ENCODE results near the gene EXOC4.

EXOC4 gene

DNA sequence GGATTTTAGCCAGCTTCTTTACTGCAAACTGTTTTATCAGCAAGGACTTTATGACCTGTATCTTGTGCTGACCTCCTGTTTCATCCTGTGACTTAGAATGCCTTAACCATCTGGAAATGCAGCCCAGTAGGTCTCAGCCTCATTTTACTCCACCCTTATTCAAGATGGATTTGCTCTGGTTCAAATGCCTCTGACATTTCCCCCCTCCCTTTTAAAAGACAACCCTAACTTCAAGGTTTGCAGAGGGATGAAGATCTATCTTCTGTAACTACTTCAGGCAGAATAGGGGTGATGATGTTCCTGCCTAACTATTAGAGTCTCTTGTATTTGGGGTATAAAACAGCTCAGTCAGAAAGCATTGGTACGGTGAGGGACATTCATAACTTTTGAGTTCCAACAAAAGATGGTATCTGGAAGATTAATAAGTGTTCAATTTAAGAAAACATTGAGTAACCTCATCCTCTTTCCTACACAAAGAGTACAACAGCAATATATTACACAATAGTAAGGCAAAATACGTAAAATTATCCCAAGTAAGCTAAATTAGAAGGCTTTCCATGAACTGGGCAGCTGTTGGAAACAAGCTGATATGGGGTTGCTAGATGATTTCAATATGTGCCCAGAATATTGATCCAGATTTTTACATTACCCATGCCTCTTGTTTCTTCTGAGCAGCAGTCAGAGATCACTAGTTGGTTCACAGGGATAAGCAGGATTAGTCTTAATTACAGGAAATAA lies 834.3 kb downstream of the EXOC4 start:
- Histone ChIP-seq H3K27ac (ENCODE audit: low read depth, low read length, severe bottlenecking) (no peak overlapping the region), H3K36me3 (ENCODE audit: control insufficient read depth, insufficient read depth, low read length) (no peaks in the 10 kb centered on the region), H3K4me1 (ENCODE audit: control insufficient read depth, insufficient read depth, low read length, poor library complexity, severe bottlenecking) (peaks cover 9% of the 10 kb centered on the region), H3K4me3 (ENCODE audit: extremely low read depth, insufficient read depth, low read length, poor library complexity, severe bottlenecking) (no peak overlapping the region), H3K9me3 (ENCODE audit: control insufficient read depth, low read length) (peaks cover 47% of the 10 kb centered on the region)
- 40 to 73% methylated on average over 1 of the region's 2 CpGs for WGBS, 2 experiments (ENCODE audit: insufficient coverage in 2 of 2)

DNA sequence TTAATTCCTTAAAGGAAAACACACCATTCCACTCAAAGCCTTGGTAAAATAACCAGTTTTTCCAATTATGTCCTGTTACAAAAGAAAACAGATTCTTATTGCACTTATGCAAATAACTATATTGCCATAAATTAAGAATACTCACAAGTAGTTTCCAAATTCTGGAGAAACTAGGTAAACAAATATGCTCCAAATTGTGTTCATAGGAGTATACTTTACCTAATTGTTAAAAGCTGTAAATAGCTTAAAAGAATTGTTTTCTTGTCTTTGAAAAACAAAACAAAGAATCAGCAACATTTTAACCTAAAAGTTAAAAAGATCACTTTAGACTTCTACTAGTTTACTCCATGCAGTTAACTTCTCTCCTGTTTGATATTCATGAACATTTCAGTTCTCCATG lies 835.3 kb downstream of the EXOC4 start:
- H3K36me3 ChIP-seq (ENCODE audit: control insufficient read depth, insufficient read depth, low read length): no peaks in the 10 kb centered on the region
- H3K4me1 ChIP-seq (ENCODE audit: control insufficient read depth, insufficient read depth, low read length, poor library complexity, severe bottlenecking): peaks cover 8% of the 10 kb centered on the region
- H3K27ac ChIP-seq (ENCODE audit: low read depth, low read length, severe bottlenecking): no peak overlapping the region
- peaks cover 47% of the 10 kb centered on the region for H3K9me3 ChIP-seq (ENCODE audit: control insufficient read depth, low read length)
- H3K4me3 ChIP-seq (ENCODE audit: extremely low read depth, insufficient read depth, low read length, poor library complexity, severe bottlenecking): no peak overlapping the region

DNA sequence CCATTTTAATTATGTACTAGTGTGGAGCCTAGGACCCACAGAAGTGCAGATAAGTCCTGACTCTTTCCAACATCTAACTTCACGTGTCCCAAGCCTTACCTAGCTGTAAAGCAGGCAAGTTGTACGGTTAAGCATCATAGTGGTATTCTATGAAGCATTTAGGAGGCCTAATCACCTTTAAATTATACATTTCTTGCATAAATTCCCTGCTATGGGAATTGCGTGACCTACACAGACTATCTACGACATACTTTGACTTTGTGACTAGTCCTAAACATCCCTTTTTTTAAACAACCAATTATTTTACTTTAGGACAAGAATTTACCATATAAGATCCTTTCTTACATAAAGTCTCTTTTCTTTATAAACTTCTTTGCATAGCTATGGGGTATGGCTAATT lies 836.6 kb downstream of the EXOC4 start:
- Histone ChIP-seq H3K36me3 (ENCODE audit: control insufficient read depth, insufficient read depth, low read length) (no peaks in the 10 kb centered on the region), H3K4me1 (ENCODE audit: control insufficient read depth, insufficient read depth, low read length, poor library complexity, severe bottlenecking) (peaks cover under 1% of the 10 kb centered on the region), H3K9me3 (ENCODE audit: control insufficient read depth, low read length) (peaks cover 51% of the 10 kb centered on the region), H3K27ac (ENCODE audit: low read depth, low read length, severe bottlenecking) (no peak overlapping the region), H3K4me3 (ENCODE audit: extremely low read depth, insufficient read depth, low read length, poor library complexity, severe bottlenecking) (no peak overlapping the region)
- 88 to 92% methylated on average over 2 of the region's 4 CpGs for WGBS, 2 experiments (ENCODE audit: insufficient coverage in 2 of 2)

DNA sequence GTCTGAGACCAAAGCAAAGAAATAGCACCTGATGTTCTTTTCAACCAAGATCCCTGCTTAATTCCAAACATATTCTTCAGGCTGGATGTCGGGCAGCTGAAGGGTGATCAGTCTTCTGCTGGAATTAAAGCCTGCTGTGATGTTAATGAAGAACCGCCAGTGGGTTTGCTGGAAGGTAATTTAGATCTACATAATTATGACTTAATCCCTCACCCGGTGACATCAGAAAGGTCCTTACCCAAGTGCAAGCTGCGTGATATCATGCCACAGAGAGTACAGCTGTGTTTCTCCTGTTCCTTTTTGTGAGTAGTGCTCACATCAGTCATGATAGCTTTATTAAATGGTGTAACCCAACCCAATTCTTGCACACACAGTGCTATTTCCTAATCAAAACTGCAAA lies 845.2 kb downstream of the EXOC4 start:
- no CpG with 5 or more reads among the region's 4 CpGs for WGBS, 2 experiments (ENCODE audit: insufficient coverage in 2 of 2)
- Histone ChIP-seq H3K27ac (ENCODE audit: low read depth, low read length, severe bottlenecking) (no peak overlapping the region), H3K9me3 (ENCODE audit: control insufficient read depth, low read length) (peaks cover 4% of the 10 kb centered on the region), H3K4me1 (ENCODE audit: control insufficient read depth, insufficient read depth, low read length, poor library complexity, severe bottlenecking) (no peaks in the 10 kb centered on the region), H3K4me3 (ENCODE audit: extremely low read depth, insufficient read depth, low read length, poor library complexity, severe bottlenecking) (no peak overlapping the region), H3K36me3 (ENCODE audit: control insufficient read depth, insufficient read depth, low read length) (no peaks in the 10 kb centered on the region)

DNA sequence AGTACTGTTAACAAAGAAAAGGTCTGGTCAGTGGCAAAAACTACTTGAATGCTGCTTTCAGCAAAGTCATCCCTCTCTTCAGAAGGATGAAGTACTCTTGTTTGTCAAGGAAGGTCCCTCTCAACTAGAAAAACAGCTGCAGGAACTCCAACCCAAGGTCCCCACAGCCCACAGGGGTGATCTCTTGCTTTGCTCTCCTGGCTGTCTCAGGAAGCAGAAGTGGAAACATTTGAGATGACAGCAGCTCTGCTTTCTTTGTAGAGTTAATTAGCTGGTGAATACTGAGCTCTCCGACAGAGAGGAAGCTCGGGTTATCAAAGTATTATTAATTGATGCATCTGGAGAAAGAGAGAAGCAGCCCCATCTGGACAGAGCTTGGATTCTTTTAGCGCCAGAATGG lies 848.8 kb downstream of the EXOC4 start:
- H3K27ac ChIP-seq (ENCODE audit: low read depth, low read length, severe bottlenecking): no peak overlapping the region
- H3K36me3 ChIP-seq (ENCODE audit: control insufficient read depth, insufficient read depth, low read length): no peaks in the 10 kb centered on the region
- no peaks in the 10 kb centered on the region for H3K9me3 ChIP-seq (ENCODE audit: control insufficient read depth, low read length)
- WGBS, 2 experiments (ENCODE audit: insufficient coverage in 2 of 2): 93 to 100% methylated on average over 1 to 2 of the region's 3 CpGs
- no peaks in the 10 kb centered on the region for H3K4me1 ChIP-seq (ENCODE audit: control insufficient read depth, insufficient read depth, low read length, poor library complexity, severe bottlenecking)
- no peak overlapping the region for H3K4me3 ChIP-seq (ENCODE audit: extremely low read depth, insufficient read depth, low read length, poor library complexity, severe bottlenecking)

DNA sequence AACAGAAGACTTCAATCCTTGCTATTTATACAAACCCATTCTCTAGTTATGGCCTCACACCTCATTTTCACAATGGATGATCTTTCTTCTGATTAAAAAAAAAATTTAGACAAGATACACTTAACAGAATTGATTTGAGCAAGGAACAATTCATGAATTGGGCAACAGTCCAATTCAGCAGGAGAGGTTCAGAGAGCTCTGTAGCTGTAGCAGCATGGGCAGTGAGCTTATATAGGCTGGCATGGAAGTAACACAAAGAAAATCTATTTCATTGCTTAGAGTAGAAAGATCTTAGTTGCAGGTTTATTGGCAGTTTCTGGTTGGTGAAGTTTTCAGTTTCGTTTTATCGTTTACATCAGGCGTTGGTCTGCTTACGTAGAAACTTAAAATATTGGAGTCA lies 851.3 kb downstream of the EXOC4 start:
- Histone ChIP-seq H3K9me3 (ENCODE audit: control insufficient read depth, low read length) (no peaks in the 10 kb centered on the region), H3K4me1 (ENCODE audit: control insufficient read depth, insufficient read depth, low read length, poor library complexity, severe bottlenecking) (no peaks in the 10 kb centered on the region), H3K4me3 (ENCODE audit: extremely low read depth, insufficient read depth, low read length, poor library complexity, severe bottlenecking) (no peak overlapping the region), H3K36me3 (ENCODE audit: control insufficient read depth, insufficient read depth, low read length) (no peaks in the 10 kb centered on the region), H3K27ac (ENCODE audit: low read depth, low read length, severe bottlenecking) (no peak overlapping the region)
- WGBS, 2 experiments (ENCODE audit: insufficient coverage in 2 of 2): no CpG with 5 or more reads among the region's 4 CpGs

DNA sequence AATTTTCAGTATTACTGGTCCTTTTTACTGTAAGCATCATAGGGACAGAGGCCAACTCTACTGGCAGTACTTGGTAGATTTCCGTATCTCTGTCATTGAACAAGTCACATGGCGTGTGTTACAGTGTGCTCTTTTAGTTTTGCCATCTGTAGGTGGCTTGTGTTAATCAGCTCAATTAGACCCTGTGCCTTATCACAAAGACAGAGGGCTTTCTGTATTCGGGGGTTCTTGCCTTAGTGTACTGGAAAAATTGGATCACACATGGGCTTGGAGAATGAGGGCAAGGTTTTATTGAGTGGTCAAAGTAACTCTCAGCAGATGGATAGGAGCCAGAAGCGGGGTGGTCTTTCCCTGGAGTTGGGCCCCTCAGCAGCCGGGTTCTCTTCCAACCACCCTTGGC lies 853.0 kb downstream of the EXOC4 start:
- no peaks in the 10 kb centered on the region for H3K4me1 ChIP-seq (ENCODE audit: control insufficient read depth, insufficient read depth, low read length, poor library complexity, severe bottlenecking)
- H3K4me3 ChIP-seq (ENCODE audit: extremely low read depth, insufficient read depth, low read length, poor library complexity, severe bottlenecking): no peak overlapping the region
- 90% methylated on average over 2 of the region's 5 CpGs; no CpG with 5 or more reads in 1 of the 2 experiments for WGBS, 2 experiments (ENCODE audit: insufficient coverage in 2 of 2)
- no peaks in the 10 kb centered on the region for H3K36me3 ChIP-seq (ENCODE audit: control insufficient read depth, insufficient read depth, low read length)
- H3K9me3 ChIP-seq (ENCODE audit: control insufficient read depth, low read length): no peaks in the 10 kb centered on the region
- H3K27ac ChIP-seq (ENCODE audit: low read depth, low read length, severe bottlenecking): no peak overlapping the region

DNA sequence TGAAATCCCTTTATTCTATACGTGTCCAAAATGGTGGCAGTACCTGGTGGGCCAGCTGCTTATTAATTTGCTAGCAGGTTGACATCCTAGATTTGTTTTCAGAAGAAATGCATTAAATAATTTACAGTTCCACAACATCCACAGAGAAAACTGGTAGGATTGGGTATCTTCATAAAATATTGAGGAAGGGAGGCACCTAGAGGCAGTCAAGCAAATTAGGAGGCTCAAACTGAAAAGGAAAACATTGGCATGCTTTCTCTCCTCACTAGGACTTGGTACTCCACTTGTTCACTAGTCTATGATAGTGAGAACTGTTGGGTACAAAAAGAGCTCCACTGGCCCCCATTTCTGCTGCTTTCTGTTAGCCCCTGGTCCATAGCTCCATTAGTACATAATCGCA lies 855.9 kb downstream of the EXOC4 start:
- Histone ChIP-seq H3K4me1 (ENCODE audit: control insufficient read depth, insufficient read depth, low read length, poor library complexity, severe bottlenecking) (no peaks in the 10 kb centered on the region), H3K4me3 (ENCODE audit: extremely low read depth, insufficient read depth, low read length, poor library complexity, severe bottlenecking) (no peak overlapping the region), H3K27ac (ENCODE audit: low read depth, low read length, severe bottlenecking) (no peak overlapping the region), H3K9me3 (ENCODE audit: control insufficient read depth, low read length) (no peaks in the 10 kb centered on the region), H3K36me3 (ENCODE audit: control insufficient read depth, insufficient read depth, low read length) (no peaks in the 10 kb centered on the region)
- WGBS, 2 experiments (ENCODE audit: insufficient coverage in 2 of 2): no CpG with 5 or more reads among the region's 2 CpGs

DNA sequence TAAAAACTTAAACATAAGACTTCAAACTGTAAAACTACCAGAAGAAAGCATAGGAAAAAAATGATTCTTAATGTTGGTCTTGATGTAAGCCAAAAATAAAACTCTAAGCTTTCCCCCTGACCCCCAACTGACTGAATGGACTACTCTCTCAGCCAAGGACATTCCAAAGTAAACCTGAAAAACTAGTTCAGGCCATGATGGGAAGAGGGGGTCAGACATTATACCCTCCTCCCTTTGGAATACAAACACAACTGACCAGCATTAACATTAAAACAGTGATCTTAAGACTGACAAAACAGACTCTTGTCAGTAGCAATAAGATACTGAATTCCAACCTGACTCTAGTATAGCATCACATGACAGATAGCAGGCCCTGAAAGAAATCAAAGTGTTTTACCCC lies 860.8 kb downstream of the EXOC4 start:
- no peaks in the 10 kb centered on the region for H3K4me1 ChIP-seq (ENCODE audit: control insufficient read depth, insufficient read depth, low read length, poor library complexity, severe bottlenecking)
- H3K9me3 ChIP-seq (ENCODE audit: control insufficient read depth, low read length): no peaks in the 10 kb centered on the region
- no peaks in the 10 kb centered on the region for H3K36me3 ChIP-seq (ENCODE audit: control insufficient read depth, insufficient read depth, low read length)
- H3K27ac ChIP-seq (ENCODE audit: low read depth, low read length, severe bottlenecking): no peak overlapping the region
- no peak overlapping the region for H3K4me3 ChIP-seq (ENCODE audit: extremely low read depth, insufficient read depth, low read length, poor library complexity, severe bottlenecking)

DNA sequence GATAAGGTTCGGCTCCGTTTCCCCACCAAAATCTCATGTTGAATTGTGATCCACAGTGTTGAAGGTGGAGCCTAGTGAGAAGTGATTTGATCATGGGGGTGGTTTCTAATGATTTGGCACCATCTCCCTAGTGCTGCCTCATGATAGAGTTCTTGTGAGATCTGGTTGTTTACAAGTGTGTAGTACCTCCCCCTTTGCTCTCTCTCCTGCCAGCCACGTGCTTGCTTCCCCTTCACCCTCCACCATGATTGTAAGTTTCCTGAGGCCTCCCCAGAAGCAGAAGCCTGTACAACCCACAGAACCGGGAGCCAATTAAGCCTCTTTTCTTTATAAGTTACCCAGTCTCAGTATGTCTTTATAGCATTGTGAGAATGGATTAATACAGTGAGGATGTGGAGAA lies 862.1 kb downstream of the EXOC4 start:
- H3K4me1 ChIP-seq (ENCODE audit: control insufficient read depth, insufficient read depth, low read length, poor library complexity, severe bottlenecking): no peaks in the 10 kb centered on the region
- WGBS, 2 experiments (ENCODE audit: insufficient coverage in 2 of 2): 100% methylated on average over 2 of the region's 4 CpGs; no CpG with 5 or more reads in 1 of the 2 experiments

More for the DNA sequence above, 862.1 kb downstream of the EXOC4 start:
- Histone ChIP-seq H3K9me3 (ENCODE audit: control insufficient read depth, low read length) (no peaks in the 10 kb centered on the region), H3K4me3 (ENCODE audit: extremely low read depth, insufficient read depth, low read length, poor library complexity, severe bottlenecking) (no peak overlapping the region), H3K36me3 (ENCODE audit: control insufficient read depth, insufficient read depth, low read length) (no peaks in the 10 kb centered on the region), H3K27ac (ENCODE audit: low read depth, low read length, severe bottlenecking) (no peak overlapping the region)
